ENCODE results near the gene NOP53.
"Not testable (repeated sequence)": the region's sequence is repeated elsewhere in the genome, so short reads cannot be mapped to it uniquely, and the experiment has no call there.

The NOP53 gene

DNA sequence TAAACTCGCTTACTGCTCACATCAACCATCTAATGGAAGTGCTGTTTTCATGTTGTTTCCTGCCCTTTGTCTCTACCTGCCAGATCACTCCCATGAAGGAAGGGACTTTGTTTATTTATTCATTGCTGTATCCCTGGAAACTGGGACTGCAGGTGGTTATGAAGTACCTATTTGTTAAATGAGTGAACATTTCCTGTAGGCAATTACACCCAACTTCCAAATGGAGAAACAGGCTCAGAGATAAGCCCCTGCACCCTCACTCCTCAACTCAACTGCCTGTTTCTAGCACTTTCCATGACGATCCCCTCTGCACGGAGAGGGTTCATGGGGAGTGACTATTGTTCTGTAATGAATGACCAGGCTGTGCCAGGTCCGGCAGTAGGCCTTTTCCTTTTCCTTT is 31.2 kb downstream of the NOP53 start:
- TF ChIP-seq, protein P1, sequence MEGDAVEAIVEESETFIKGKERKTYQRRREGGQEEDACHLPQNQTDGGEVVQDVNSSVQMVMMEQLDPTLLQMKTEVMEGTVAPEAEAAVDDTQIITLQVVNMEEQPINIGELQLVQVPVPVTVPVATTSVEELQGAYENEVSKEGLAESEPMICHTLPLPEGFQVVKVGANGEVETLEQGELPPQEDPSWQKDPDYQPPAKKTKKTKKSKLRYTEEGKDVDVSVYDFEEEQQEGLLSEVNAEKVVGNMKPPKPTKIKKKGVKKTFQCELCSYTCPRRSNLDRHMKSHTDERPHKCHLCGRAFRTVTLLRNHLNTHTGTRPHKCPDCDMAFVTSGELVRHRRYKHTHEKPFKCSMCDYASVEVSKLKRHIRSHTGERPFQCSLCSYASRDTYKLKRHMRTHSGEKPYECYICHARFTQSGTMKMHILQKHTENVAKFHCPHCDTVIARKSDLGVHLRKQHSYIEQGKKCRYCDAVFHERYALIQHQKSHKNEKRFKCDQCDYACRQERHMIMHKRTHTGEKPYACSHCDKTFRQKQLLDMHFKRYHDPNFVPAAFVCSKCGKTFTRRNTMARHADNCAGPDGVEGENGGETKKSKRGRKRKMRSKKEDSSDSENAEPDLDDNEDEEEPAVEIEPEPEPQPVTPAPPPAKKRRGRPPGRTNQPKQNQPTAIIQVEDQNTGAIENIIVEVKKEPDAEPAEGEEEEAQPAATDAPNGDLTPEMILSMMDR (IDR thresholded peaks at IDR 0.05): no peak
- Histone ChIP-seq H3K36me3 (peaks cover 10% of the 10 kb centered on the region), H3K4me3 (ENCODE audit: low read depth in 1 of 2, low read length in 1 of 2) (no peak overlapping the region), H3K9me3 (no peaks in the 10 kb centered on the region), H3K27me3 (peaks cover 20% of the 10 kb centered on the region), H3K27ac (no peak overlapping the region), H3K4me1 (ENCODE audit: control insufficient read depth in 1 of 2, insufficient read depth in 1 of 2, low read depth in 1 of 2, low read length in 1 of 2) (peaks cover 12 to 18% of the 10 kb centered on the region in 2 experiments)

DNA sequence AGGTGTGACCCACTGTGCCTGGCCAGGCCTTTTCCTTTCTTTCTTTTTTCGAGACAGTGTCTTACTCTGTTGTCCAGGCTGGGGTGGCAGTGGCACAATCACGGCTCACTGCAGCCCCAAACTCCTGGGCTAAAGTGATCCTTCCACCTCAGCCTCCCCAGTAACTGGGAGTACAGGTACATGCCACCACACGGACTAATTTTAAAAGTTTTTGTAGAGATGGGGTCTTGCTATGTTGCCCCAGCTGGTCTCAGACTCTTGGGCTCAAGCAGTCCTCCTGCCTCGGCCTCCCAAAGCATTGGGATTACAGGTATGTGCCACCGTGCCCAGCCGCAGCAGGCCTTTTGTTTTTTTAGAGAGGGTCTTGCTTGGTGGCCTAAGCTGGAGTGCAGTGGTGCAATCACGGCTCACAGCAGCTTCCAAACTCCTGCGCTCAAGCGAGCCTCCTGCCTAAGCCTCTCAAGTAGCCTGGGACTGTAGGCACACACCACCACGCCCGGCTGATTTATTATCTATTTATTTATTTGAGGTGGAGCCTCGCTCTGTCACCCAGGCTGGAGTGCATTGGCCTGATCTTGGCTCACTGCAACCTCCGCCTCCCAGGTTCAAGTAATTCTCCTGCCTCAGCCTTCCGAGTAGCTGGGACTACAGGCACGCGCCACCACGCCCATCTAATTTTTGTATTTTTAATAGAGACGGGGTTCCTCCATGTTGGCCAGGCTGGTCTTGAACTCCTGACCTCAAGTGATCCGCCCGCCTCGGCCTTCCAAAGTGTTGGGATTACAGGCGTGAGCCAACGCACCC is 32.1 kb downstream of the NOP53 start:
- Histone ChIP-seq H3K36me3 (peaks cover 15% of the 10 kb centered on the region), H3K27me3 (peaks cover 20% of the 10 kb centered on the region), H3K4me3 (ENCODE audit: low read depth in 1 of 2, low read length in 1 of 2) (peak overlapping the region; percentile 59 to 61), H3K4me1 (ENCODE audit: control insufficient read depth in 1 of 2, insufficient read depth in 1 of 2, low read depth in 1 of 2, low read length in 1 of 2) (peaks cover 12 to 18% of the 10 kb centered on the region in 2 experiments)
- H3K27ac ChIP-seq, H3K9me3 ChIP-seq: not testable (repeated sequence)

DNA sequence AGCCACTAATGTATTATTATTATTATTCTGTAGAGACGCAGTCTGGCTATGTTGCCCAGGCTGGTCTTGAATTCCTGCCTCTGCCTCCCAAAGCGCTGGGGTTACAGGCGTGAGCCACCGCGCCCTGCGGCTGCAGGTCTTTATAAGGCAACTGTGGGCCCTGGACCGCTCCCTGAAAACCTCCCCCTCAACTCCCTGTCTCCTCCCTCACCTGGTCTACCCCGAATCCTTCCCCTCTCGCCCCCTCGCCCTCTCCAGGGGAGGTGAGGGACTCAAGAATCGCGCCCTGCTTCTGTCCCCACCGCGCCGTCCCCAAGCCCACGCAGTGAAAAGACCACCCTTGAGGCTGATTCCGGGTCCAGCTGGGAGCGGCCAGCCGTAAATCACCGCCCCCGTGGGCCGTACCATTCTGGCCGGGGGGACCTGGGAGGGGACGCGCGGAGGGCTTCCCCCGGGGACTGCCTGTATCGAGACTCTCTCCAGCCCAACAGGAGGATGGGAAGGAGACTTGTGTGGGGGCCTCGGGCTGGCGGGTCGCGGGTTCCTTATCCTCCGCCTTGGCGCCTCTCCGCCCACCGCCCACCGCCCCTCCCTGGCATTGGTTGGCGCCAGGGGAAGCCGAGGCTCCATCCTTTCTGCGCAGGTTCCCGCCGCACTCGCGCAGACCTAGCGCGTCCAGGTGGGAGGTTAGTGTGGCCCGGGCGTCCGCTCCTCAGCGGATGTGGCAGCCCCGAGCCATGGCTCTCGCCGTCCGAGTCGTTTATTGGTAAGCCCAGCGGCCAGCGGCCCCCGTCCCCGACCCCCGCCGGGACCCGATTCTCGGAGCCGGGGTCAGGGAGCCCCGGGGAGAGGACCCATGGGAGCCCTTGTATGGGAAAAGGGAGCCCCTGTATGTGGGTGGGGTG is 33.0 kb downstream of the NOP53 start, which contains the start of gene SELENOW:
Gene SELENOW (plus strand): TSS at position 655 of the 905 bp plus-strand sequence. CDS start 83 bp downstream, at position 738.
- TF ChIP-seq, protein P1 (IDR thresholded peaks at IDR 0.05): no peak
- Histone ChIP-seq H3K9me3 (no peaks in the 10 kb centered on the region), H3K36me3 (peaks cover 15% of the 10 kb centered on the region), H3K4me3 (ENCODE audit: low read depth in 1 of 2, low read length in 1 of 2) (peak within 1 kb of the TSS; percentile 59 to 61), H3K27ac (no peak within 1 kb of the TSS), H3K4me1 (ENCODE audit: control insufficient read depth in 1 of 2, insufficient read depth in 1 of 2, low read depth in 1 of 2, low read length in 1 of 2) (peaks cover 12 to 18% of the 10 kb centered on the region in 2 experiments), H3K27me3 (peaks cover 20% of the 10 kb centered on the region)

DNA sequence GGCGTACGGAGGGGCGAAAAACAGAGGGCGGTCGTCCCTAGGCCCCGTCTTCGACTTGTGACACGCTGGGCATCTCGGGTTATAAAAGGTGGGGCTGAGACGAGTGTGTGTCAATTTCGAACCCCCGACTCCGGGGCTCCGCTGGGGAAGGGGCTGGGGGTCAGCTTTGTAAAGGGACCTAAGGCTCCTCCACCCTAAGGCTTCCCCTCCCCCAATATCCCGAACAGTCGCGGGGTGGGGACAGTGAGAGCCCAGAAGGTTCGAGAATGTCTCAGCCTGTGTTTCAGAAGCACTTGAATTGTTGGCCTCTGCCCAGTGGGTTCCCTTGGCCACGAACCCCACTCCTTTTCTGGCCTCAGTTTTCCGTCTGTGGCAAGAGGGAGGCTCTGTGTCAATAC is 33.6 kb downstream of the NOP53 start:
- H3K36me3 ChIP-seq: peaks cover 15% of the 10 kb centered on the region
- peak overlapping the region; percentile 59 to 61 for H3K4me3 ChIP-seq (ENCODE audit: low read depth in 1 of 2, low read length in 1 of 2)
- no peaks in the 10 kb centered on the region for H3K9me3 ChIP-seq
- H3K4me1 ChIP-seq (ENCODE audit: control insufficient read depth in 1 of 2, insufficient read depth in 1 of 2, low read depth in 1 of 2, low read length in 1 of 2): peaks cover 12 to 18% of the 10 kb centered on the region in 2 experiments
- peaks cover 20% of the 10 kb centered on the region for H3K27me3 ChIP-seq
- no peak overlapping the region for H3K27ac ChIP-seq
- TF ChIP-seq, protein P1 (IDR thresholded peaks at IDR 0.05): no peak

GRCh38 chr19:47779524-47780214 is 34.3 kb downstream of the NOP53 start:
- H3K4me1 ChIP-seq (ENCODE audit: control insufficient read depth in 1 of 2, insufficient read depth in 1 of 2, low read depth in 1 of 2, low read length in 1 of 2): peaks cover 12 to 18% of the 10 kb centered on the region in 2 experiments
- no peak overlapping the region for H3K4me3 ChIP-seq (ENCODE audit: low read depth in 1 of 2, low read length in 1 of 2)
- peaks cover 20% of the 10 kb centered on the region for H3K27me3 ChIP-seq
- H3K9me3 ChIP-seq: no peaks in the 10 kb centered on the region
- no peak overlapping the region for H3K27ac ChIP-seq
- TF ChIP-seq, protein P1 (IDR thresholded peaks at IDR 0.05): no peak
- peaks cover 19% of the 10 kb centered on the region for H3K36me3 ChIP-seq
